HG03045 (cell line): ENCODE results near the gene TBXA2R.

ENCODE experiments used
- ATAC-seq: cut with Tn5 transposase; IDR thresholded peaks from one replicate; pipeline ENCODE4 v1.9.1; 2021; ENCODE audit warnings: mild to moderate bottlenecking, moderate library complexity; ENCODE audit not compliant: unreplicated experiment

TBXA2R gene

DNA sequence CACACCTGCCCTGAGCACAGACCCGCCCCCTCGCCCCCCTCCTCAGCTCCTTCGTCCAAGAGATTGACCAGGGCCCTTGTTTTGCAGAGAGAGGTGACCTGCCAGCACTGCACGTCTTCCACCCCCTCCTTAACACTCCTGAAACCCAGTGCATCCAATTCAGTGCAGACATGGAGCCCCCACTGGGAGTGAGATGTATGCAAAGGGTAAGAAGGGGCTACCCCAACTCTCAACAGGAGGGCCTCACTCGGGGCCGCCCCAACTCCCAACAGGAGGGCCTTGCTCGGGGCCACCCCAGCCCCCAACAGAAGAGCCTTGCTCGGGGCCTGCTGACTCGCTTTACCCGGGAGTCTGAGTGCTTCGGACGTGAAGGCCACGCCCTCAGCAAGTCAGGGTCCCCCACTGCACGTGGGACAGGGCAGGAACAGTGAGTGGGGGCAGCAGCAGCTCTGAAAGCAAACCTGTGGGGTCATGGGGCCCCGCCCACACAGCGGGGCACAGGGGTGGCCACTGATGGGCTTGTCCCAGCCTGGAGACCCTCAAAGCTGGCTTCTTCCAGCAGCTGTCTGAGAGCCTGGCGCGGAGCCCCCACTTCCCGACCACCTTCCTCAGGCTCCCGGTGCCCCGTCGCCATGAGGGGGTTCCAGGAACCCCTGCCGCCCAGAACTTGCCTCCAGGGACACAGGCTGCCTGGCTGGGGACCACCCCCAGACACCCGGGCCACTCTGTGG lies 14.3 kb upstream of the TBXA2R start:
- ATAC-seq = no peak

- no peak for ATAC-seq
Measured at GRCh38 chr19:3620145-3620816, 13.6 kb upstream of the TBXA2R start.

DNA sequence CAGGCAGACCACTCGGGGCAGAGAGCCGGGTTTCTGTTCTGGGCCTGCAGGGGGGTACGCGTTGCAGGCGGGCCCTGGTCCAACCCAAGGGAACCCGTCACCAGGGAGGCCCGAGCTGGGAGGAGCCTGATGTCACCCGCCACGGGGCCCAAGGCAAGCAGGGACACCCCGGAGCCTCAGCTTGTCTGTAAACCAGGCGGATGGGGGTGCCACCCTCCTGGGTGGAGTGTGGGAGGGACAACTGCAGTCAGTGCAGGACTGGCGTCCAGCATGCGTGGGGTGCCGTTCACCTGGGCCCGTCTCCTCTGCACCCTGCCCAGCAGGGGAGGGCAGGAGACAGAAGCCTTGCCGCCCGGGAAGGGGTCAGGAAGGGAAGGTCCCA lies 12.9 kb upstream of the TBXA2R start:
- ATAC-seq = no peak

GRCh38 chr19:3618811-3619630 lies 12.3 kb upstream of the TBXA2R start:
- no peak for ATAC-seq

GRCh38 chr19:3618144-3618810 lies 11.6 kb upstream of the TBXA2R start:
- no peak for ATAC-seq

- no peak for ATAC-seq
Measured at GRCh38 chr19:3617463-3617862, 10.8 kb upstream of the TBXA2R start.

DNA sequence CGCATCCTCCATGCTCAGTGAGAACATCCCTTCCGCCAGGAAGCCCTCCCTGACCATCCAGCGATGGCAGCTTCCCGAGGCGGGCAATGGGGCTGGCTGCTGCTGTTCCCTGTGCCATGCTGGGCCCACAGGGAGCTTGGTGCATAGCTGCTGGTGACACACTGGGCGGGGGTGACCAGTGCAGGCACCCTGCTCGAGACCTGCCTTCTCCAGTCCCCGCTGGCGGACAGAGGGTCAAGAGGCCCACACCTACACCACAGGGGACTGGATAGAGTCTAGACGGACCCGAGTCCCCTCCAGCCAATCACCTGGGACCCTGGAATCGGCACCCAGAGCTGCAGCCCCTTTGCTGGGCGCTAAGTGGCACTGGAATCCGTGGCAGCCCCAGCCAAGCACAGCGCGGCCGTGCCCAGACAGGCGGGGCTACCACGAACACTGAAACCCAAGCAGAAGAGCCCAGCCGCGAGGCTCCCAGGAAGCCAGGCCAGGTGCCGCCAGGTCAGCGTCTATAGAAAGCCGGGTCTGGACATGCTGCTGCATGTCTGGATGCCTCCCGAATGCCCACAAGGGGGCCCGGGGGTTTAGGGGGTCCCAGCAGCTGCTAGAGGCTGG lies 9.0 kb upstream of the TBXA2R start:
- ATAC-seq = no peak

DNA sequence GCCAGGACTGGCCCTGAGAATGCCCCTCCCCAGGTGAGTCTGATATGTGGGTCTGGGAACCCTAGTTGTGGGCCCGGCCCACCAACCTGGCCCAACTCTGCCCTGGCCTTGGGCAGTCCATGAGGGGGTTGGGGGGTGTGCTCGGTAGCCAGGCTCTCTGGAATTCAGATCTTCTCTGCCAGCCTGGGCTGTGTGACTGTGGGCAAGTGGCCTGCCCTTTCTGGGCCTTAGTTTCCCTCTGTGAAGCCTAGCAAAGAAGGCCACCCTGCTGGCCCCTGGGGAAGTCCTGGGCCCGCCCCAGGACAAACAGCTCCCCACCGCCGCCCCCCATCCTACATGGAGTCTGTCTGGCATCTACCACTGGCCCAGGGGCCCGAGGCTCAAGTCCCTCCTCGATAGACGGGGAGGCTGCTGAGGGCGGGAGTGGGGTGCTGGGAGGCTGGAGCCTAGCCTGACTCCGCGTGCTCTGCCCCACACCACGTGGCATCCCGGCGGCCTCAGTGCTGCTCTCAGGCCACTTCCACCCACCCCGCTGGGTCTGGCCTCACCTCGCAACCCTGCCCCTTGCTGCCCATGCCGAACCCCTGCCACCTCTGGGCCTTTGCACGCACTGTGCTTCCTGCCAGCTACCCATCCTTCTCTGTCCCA lies 8.3 kb upstream of the TBXA2R start:
- no peak for ATAC-seq

DNA sequence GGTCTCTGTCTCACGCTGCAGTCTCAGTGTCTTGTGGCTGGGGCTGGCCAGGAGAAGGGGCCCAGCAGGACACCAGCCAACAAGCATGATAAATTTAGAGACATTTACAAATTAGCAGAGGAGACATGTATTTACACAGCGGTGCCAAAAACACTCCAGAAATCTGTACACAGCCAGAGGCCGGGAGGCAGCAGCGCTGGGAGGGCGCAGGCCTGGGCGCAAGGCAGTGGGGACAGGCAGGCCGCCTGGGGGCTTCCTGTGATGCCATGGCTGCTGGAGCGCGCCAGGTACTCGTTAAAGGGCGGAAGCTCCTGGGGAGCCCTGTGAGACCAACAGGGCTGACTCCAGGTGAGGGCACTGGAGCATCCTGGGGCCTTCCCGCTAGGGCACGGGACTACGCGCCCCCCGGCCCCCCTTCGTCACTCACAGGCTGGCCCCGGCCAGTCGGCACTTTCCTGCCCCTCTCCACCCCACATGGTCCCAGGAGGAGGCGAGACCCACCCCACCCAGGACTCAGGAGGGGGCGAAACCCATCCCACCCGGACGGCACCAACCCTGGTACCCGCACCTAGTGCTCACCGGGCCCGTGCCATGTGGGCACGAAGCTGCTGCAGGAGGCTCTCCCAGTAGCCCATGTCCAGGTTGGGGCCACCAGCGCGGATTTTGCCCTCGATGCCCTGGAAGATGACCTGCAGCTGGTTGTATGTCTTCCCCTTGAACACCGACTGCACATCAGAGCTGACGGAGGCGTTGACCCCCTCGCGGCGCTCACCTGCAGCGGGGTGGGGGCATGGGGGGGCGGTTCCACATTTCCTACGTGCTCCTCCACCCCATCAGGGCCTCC lies 7.4 kb upstream of the TBXA2R start:
- no peak for ATAC-seq

GRCh38 chr19:3612901-3613741 lies 6.4 kb upstream of the TBXA2R start:
- ATAC-seq = no peak

- ATAC-seq = no peak
Measured at GRCh38 chr19:3612330-3612729, 5.7 kb upstream of the TBXA2R start.

DNA sequence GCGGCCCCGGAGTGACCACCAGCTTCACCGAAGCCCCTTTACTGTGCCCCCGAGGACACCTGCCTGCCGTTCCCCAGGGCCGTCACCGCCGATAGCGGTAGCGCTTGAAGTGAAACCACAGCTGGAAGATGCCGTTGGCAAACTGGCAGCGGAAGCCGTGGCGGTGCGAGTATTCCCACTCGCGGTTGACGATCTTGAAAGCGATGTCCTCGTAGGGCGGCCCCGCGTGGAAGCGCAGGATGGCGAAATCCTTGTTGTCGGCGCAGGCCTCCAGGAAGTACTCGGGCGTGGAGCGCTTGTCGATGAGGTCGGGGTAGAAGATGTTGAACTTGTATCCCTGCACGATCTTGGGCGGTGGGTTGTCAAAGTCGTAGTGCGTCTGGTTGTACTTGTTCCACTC lies 5.2 kb upstream of the TBXA2R start:
- no peak for ATAC-seq

GRCh38 chr19:3610745-3611717 lies 4.4 kb upstream of the TBXA2R start:
- no peak for ATAC-seq

DNA sequence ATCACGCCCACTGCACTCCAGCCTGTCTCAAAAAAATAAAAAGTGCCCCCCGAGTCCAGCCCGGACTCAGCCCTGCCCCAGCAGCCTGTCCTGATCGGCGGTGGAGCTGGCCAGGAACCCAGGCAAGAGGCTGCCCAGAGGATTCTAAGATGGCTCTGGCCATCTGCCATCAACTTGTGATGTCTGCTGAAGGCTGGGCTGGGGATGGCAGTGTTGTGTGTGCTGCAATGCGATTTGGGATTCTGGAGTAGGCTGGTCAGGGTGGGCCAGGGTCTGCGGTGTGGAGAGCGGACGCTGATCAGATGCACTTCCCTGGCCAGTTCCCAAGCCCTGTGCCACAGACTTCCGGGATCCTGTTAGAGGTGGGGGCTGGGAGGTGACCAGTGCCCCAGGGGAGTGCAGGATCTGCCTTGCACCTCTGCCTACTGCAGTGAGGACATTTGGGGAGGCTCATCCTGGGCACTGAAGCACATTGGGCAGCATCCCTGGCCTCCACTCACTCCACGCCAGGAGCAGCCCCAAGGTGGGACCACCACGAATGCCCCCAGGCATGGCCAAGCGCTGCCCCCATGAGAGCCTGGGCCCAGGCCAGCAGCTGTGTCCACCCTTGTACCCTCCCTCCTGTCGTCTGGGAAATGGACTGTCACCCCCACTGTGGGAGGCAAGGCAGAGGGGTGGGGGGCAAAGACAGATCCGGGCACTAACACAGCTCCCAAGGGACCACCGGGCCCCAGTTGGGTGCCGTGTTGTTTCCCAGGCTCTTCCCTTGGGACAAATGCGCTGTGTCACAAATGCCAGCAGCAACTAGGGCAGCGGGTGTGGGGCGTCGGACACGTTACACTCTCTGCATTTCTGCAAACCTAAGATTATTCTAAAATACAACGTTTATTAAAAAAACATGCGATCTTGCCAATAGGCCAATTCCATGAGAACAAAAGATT lies 3.4 kb upstream of the TBXA2R start:
- no peak for ATAC-seq

- no peak for ATAC-seq
Measured at GRCh38 chr19:3608750-3609322, 2.2 kb upstream of the TBXA2R start.

DNA sequence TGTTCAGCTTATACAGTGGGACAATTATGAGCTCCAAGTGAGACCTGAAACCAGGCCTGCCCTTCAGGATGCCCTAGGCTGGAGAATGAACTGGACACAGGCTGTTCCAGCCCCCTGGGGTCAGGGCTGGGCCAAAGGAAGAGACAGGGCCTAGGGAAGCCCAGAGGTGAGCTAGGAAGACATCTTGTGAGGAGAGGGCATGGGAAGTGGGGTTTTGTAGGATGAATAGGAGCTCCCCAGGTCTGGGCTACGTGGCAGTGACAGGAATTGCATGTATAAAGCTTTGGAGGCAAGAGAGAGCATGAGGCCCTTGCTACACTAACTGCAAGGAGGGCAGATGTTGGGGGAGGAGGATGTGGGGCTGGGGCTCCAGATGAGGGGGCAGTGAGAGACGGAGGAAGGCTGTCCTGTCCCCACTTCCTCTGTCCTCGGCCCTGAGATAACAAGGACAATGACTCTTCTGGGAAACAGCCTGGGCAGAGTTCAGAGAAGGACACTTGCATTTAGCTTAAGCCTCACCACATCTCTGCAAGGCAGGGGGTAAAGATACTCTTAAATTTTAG lies 1.5 kb upstream of the TBXA2R start:
- ATAC-seq = no peak
